GM10266 (cell line): Measurements from ENCODE around the gene NADSYN1.

Source experiments
- DNase-seq: peaks from one replicate; pipeline ENCODE4 v3.0.0; 2012; ENCODE audit errors: extremely low spot score
- TF ChIP-seq, protein P1 (sequence below): IDR thresholded peaks from 2 replicates; pipeline ENCODE4 v1.5.1; 2012; ENCODE audit warnings: mild to moderate bottlenecking, low read depth; ENCODE audit not compliant: control insufficient read depth, insufficient read depth; ENCODE audit errors: missing control alignments

NADSYN1 gene

DNA sequence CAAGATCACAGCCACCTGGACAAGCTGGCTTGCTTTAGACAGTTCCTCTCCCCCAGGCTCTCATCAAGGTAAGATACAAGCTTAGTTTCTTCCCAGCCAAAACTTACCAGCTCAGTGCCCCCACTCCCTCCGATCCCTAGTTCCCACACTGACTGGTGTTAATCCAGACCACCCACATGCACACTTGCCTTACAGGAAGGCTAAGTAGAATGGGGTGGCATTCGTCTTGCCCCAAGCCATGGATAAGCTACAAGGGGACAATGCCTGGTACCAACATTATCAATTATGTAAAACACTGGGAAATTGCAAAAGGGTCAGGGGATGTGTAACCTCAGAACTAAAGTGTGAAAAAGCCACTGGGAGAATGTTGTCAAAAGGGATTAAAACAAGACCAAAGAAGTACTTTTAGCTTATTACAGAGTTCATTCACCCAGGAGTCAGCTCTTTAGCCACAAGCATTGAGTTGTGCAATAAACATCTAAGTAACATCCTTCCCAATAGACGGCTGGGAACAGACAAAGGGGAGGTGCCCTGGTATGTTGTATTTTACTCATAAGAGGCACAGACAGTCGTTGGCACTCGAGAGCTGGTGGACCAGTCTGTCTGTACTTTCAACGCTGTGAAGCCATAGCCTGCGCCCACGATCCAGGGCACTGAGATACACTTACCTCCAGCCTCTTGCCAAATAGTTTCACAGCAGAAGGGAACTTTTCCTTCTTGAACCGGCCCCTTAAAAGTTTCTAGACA, 5.9 kb upstream of the NADSYN1 start:
- no peak for DNase-seq
- TF ChIP-seq, protein P1, sequence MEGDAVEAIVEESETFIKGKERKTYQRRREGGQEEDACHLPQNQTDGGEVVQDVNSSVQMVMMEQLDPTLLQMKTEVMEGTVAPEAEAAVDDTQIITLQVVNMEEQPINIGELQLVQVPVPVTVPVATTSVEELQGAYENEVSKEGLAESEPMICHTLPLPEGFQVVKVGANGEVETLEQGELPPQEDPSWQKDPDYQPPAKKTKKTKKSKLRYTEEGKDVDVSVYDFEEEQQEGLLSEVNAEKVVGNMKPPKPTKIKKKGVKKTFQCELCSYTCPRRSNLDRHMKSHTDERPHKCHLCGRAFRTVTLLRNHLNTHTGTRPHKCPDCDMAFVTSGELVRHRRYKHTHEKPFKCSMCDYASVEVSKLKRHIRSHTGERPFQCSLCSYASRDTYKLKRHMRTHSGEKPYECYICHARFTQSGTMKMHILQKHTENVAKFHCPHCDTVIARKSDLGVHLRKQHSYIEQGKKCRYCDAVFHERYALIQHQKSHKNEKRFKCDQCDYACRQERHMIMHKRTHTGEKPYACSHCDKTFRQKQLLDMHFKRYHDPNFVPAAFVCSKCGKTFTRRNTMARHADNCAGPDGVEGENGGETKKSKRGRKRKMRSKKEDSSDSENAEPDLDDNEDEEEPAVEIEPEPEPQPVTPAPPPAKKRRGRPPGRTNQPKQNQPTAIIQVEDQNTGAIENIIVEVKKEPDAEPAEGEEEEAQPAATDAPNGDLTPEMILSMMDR = no peak

DNA sequence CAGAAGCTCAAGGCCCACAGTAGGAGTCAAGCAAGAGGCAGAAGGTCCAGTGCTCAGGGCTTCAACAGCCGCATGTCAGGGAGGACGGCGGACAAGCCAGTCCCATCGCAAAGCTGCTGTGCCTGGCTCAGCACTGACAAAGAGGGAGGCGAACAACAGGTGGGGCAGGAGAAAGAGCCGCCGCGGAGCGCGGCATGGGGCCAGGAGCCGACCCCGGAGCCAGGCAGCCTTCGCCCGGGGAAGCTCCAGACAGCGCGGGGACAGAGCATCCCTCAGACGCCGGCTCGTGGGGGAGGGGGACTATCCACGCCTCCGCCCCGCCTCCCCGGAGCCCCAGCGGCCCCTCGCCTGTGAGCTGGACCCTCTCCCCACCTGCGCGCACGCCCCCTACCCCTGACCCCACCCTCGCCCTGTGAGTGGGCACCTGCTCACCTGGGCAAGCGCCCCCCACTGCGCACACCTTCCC, 5.2 kb upstream of the NADSYN1 start:
- TF ChIP-seq, protein P1 = no peak
- peak; percentile 62 for DNase-seq

DNA sequence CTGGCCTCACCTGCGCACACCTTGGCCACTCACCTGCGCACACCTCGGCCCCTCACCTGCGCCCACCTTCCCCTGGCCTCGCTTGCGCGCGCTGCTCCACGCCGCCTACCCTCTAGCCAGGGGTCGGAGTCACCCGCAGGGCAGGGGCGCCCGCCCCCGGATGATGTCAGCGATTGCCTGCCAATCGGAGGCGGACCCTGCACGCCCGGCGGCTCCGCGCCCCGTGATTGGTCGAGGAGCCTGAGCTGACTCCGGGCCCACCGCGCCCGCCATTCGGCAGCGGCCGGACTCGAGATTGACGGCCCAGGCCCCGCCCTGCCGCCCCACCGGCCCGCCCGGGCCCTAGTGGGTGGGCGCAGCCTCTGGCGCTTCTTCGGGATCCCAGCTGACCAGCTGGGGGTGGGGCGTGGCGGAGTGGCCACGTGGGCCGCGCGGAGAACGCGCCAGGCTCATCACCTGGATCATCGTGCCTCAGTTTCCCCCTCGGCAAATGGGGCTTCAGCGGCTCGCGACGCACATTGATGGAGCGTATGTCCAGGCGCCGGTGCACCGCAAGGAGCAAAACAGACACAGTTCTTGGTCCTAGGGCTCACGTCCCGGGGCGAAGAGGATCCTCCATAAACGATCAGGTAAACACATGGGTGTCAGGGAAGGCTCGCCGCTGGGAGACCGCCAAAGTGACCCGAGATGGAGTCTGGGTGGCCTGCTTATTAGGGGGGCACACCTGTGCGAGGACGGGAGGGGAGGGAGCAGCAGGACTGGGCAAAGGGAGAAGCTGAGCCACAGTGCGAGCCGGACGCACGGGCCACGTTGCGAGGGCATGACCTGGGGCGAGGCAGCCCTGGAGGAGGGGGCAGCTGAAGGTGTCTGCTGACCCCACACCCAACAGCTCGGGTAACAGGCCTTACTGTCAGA, 4.5 kb upstream of the NADSYN1 start, which contains the start of gene DHCR7:
Gene DHCR7, minus strand, starts transcription at position 137 of the 915 bp plus-strand sequence. CDS start 3,441 bp downstream, outside the sequence.
- TF ChIP-seq, protein P1 = no peak
- DNase-seq = peak; percentile 99

DNA sequence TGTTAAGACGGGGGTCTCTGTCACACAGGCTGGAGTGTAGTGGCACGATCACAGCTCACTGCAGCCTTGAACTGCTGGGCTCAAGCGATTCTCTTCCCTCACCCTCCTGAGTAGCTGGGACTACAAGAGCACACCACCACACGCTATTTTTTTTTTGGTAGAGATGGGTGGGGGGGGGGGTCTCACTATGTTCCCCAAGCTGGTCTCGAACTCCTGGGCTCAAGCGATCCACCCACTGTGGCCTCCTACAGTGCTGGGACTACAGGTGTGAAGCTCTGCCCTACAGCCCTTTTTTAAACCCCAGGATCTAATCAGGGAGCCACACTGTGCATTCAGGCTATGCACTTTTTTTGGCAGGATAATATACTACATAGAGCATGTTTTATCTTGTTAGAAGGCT, 3.4 kb upstream of the NADSYN1 start:
- no peak for DNase-seq
- TF ChIP-seq, protein P1 = no peak

DNA sequence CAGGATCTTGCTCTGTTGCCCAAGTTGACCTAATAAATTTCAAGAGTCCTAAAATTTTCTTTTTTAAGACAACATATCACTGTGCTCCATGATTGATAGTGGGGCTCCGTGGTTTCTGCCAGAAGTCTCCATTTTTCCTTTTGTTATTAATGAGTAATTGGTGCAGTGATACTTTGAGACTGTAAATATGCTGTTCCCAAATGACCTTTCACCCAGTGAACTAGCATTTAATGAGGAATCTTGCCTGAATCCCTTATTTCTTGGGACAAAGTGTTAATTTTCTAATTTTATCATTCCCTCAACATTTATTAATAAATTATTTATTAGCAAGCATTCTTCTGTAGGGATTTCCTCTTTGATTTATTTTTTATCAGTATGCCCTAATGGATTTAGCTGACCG, 2.5 kb upstream of the NADSYN1 start:
- TF ChIP-seq, protein P1 = no peak
- no peak for DNase-seq

DNA sequence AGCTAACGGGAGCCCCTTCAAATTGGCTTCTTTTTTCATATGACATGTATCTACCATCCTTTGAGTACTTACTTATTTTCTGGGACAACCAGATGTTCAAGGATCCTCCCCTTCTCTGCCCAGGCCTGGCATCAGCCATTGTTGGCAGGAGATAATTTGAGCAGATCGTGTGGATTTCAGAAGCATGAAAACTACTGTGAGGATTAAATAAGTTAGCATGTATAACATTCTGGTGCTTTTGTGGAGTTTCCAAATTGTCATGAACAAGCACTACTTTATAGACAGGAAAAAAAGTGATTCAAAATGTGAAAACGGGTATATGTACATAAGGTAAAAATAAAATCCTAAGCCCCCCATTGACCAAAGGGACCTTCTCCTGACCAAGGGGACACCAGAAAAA, 2.1 kb upstream of the NADSYN1 start:
- TF ChIP-seq, protein P1 = no peak
- DNase-seq = no peak
